NT2/D1 (cell line): ENCODE data around the gene CEMIP.

Experiments used
- SUZ12 ChIP-seq: IDR thresholded peaks from 2 replicates; pipeline ENCODE4 v1.6.1; 2011; ENCODE audit not compliant: insufficient read length, insufficient read depth; ENCODE audit errors: extremely low read depth
- YY1 ChIP-seq: IDR thresholded peaks from 2 replicates; pipeline ENCODE4 v1.6.1; 2011; ENCODE audit not compliant: insufficient read length, insufficient read depth

DNA sequence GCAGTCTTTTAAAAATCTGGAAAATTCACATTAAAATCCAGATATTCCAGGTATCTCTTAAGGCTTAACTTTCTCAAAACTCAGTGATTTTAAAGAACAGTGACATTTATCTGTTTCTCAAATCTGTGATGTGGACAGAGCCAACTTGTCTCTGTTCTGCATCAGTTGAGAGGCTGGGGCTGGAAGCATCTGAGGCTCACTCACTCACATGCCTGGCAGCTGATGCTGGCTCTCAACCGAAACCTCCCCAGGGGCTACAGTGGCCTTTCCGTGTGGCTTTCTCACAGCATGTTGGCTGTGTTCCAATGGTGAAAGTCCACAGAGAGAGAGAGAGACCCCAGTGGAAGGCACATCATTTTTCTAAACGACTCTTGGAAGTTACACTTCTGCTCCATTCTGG is 53.5 kb downstream of the CEMIP start:
- TF ChIP-seq YY1 (no peak), SUZ12 (no peak)
